ENCODE measurements around the gene NMNAT1. TPM values are rescaled to one million over a fixed set of nuclear protein-coding genes. Genes with fewer than 3 reads are reported as not detected.
"Not testable (repeated sequence)": the region's sequence is repeated elsewhere in the genome, so short reads cannot be mapped to it uniquely, and the experiment has no call there.

Gene NMNAT1
- total RNA-seq, 1 donor from 2014 or later = 5.9 TPM

- intact Hi-C loops (cut with micrococcal nuclease) = no loop called here
These were observed 25.4 kb upstream of the NMNAT1 start for GRCh38 chr1:9917901-9918300.

- intact Hi-C loops (cut with micrococcal nuclease) = no loop called here
These were observed 22.7 kb upstream of the NMNAT1 start for GRCh38 chr1:9920606-9921005.

GRCh38 chr1:9922342-9922741 lies 20.9 kb upstream of the NMNAT1 start:
- intact Hi-C loops (cut with micrococcal nuclease) = no loop called here

GRCh38 chr1:9927259-9927658 lies 16.0 kb upstream of the NMNAT1 start:
- intact Hi-C loops (cut with micrococcal nuclease) = no loop called here

- intact Hi-C loops (cut with micrococcal nuclease) = no loop called here
These were observed 13.6 kb upstream of the NMNAT1 start for GRCh38 chr1:9929431-9930385.

- intact Hi-C loops (cut with micrococcal nuclease) = loop anchor here (1.0 to 5.0 kb wide), 9 partner anchors 67 to 530 kb away; partner anchors contain the start of genes CLSTN1, DFFA, PEX14 and PGD
These were observed 806 bp upstream of the NMNAT1 start for GRCh38 chr1:9942399-9942938.

- intact Hi-C loops (cut with micrococcal nuclease) = no loop called here
These were observed 3.0 kb downstream of the NMNAT1 start for GRCh38 chr1:9946315-9946714.

GRCh38 chr1:9957726-9958125 lies 14.5 kb downstream of the NMNAT1 start:
- intact Hi-C loops (cut with micrococcal nuclease) = no loop called here

- intact Hi-C loops (cut with micrococcal nuclease) = no loop called here
These were observed 16.7 kb downstream of the NMNAT1 start for GRCh38 chr1:9960011-9960410.

- intact Hi-C loops (cut with micrococcal nuclease) = no loop called here
These were observed 17.7 kb downstream of the NMNAT1 start for GRCh38 chr1:9960706-9961562.

GRCh38 chr1:9984253-9984652 lies 41.0 kb downstream of the NMNAT1 start:
- intact Hi-C loops (cut with micrococcal nuclease) = no loop called here

- intact Hi-C loops (cut with micrococcal nuclease) = no loop called here
These were observed 41.7 kb downstream of the NMNAT1 start for GRCh38 chr1:9985001-9985400.

- intact Hi-C loops (cut with micrococcal nuclease) = no loop called here
These were observed 46.5 kb downstream of the NMNAT1 start for GRCh38 chr1:9989773-9990172.

- intact Hi-C loops (cut with micrococcal nuclease) = no loop called here
These were observed 47.7 kb downstream of the NMNAT1 start for GRCh38 chr1:9990944-9991343.

- intact Hi-C loops (cut with micrococcal nuclease) = no loop called here
These were observed 49.6 kb downstream of the NMNAT1 start for GRCh38 chr1:9992910-9993309.

- intact Hi-C loops (cut with micrococcal nuclease) = no loop called here
These were observed 50.3 kb downstream of the NMNAT1 start for GRCh38 chr1:9993561-9994075.

- intact Hi-C loops (cut with micrococcal nuclease) = no loop called here
These were observed 53.6 kb downstream of the NMNAT1 start, which contains the start of gene RBP7 for GRCh38 chr1:9996624-9997582. RBP7 (plus strand) TSS chr1:9997228; CDS start chr1:9997259, 31 bp downstream.

- intact Hi-C loops (cut with micrococcal nuclease) = no loop called here
These were observed 57.9 kb downstream of the NMNAT1 start for GRCh38 chr1:10001016-10001665.

- intact Hi-C loops (cut with micrococcal nuclease) = not testable (repeated sequence)
These were observed 62.0 kb downstream of the NMNAT1 start for GRCh38 chr1:10005248-10005647.

- intact Hi-C loops (cut with micrococcal nuclease) = no loop called here
These were observed 63.9 kb downstream of the NMNAT1 start for GRCh38 chr1:10007169-10007568.

Data from T-helper 1 cell treated with Interleukin-12 subunit alpha and Interleukin-12 subunit beta and Interleukin-4 antibody, amounts not matched to agents 30 ng/mL and 1 ng/mL, for 36 hours (primary cell).